Anterior cingulate cortex (tissue), 58 donors: ENCODE measurements around the gene PODN.

Source experiments
- DNase-seq, 58 donors: peaks; one replicate each; lab custom pipeline; 2025; lab: John Stamatoyannopoulos, UW

PODN gene

DNA sequence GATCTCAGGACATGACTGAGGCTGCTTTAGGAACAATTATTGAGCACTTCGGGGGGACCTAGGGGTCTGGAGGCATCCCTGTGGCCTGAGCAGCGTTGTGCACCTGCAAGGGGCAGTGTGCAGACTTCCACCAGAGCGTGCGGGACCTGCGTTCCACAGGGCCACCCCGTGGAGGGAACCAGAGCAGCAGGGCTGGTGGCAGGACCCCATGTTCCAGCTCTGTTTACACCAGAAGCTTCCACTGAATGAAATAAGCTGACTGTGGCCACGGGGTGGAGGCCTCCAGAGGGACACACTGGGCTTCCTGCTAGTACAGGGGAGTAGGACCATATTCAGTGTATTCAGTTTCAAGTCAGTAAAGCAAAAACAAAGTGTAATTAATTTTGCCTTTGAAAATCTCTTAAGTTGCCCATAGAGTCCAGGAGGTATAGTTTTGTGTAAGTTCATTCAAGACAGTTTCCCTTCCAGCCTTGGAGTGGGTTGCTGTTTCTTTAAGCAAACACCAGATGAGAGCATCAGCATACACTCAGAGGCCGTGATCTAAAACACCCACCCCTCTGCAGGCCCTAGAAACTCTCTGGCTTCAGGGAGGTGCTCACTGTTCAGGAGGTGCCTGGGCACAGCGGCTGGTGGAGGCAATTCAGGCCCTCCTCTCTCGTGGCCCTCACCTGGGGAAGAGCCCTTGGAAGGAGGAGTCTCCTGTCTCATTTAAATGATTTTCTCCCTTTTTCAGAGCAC lies 63.8 kb downstream of the PODN start:
- DNase-seq: no peak

DNA sequence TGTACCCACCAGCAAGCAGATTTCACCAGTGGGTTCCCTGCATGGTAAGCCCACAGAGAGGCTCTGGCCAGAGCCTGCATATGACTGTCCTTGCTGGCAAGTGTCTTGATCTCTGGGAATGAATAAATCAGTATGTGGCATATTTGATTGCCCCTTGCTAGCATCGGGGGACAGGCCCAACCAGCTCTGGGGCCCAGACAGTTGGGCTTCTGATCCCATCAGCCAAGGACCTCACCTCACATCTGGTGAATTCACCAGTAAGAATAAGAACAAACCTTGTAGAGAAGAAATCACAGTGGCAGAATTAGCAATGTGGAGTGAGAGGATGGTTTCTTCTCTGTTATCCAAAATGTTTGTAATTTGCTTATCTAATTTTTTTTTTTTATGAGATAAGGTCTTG lies 64.5 kb downstream of the PODN start:
- no peak for DNase-seq

DNA sequence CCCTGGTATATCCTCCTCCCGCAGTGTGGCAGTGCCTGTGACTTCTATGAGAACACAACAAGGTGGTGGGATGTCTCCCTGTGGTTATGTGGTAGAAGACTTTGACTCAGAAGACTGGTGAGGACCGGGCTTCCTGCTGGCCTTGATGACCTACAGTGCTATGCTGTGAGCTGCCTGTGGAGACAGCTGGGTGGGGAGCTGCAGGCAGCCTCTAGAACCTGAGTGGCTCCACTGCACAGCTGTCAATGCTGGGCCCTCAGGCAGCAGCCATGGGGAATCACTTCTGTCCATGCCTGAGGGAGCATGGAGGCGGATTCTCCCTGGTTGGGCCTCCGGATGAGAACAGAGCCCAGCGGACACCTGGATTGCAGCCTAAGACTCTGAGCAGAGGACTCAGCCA lies 65.5 kb downstream of the PODN start:
- no peak for DNase-seq

DNA sequence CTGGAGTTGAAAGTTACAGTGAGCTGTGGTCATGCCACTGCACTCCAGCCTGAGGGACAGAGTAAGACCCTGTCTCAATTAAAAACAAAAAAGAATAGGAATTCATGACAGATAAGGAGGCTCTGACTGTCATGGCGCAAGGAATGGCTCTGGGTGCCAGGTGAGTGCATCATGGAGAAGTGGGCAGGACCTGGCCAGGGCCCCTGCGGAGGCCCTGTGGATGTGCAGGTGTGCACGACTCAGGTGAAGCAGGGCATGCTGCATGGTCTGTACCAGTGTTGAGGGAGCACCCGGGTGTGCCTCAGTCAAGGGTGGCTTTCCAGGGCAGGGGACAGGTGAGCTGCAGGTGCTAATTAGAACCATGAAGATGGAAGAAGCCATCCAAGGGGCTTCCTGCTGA lies 66.4 kb downstream of the PODN start:
- DNase-seq: no peak

DNA sequence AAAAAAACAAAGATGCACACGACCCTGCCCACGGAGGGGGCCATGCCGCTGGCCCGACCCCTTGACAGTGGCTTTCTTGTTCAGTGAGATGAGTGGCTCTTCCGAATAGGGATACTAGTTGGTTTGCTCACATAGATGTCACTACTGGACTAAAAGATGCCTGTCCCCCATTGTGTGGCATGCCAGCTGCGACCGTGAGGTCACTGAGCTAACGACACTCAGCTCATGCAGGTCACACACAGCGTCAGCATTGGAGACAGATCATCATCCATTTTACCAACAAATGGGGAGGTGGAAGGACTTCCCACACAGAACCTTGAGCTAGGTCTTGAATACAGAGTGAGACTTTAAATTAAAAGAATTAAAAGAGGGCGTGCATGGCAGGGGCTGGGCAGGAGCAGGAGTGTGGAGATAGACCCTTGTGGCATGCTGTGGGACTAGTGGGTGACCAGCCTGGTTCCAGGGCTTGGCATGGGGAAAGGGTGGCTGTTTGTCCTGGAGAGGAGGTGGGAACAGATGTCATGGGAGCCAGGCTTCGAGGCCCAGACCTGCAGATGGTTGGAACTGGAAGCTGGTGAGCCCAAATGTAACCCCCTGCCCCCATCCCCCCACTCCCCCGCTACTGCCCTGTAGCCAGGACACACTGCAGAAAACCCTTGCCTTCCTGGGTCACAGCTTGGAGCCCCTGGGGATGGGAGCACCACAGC lies 68.0 kb downstream of the PODN start:
- no peak for DNase-seq

DNA sequence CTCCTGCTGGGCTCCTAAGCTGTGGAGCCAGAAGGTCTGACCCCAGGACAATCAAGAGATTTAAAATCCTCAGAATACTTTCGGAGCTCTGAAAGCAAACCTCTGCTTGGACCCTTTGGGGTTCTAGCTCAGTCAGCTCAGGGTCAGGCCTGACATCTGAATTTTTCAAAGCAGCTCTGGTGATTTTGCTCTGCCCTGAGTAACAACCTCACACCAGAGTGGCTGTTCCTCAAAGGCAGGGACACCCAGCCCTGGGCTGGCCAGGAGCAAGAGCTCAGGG lies 68.5 kb downstream of the PODN start:
- no peak for DNase-seq

DNA sequence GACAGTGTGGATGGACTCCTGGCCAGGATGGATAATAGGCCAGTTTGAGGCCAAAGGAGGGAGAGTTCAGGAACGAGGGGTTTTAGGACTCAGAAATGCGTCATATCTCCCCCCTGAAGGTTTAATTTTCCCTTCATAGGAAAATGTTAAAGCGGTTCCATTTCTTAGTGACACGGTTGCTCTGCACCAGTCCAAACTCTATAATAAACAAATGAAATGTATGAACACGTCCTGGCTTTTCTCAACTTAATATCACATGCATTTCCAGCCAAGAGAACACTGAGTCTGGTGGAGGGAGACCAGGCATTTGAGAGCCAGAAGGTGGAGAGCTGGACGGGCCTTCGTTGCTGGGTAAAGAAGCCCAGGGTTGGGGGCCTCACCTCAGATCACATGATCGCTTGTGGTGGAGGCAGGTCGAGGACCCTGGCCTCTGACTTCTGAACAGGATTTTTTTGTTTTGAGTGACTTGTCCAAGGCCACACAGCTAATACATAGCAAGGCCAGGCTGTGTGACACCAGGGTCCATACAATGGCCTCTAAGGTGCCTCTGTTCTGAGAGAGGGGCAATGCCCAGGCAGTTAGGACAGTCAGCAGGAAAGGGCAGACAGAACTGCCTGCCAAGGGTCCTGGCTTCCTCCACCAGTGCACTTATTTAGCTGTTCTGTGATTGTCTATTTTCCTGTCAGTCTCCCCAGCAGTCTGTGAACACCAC lies 69.0 kb downstream of the PODN start:
- DNase-seq: no peak

DNA sequence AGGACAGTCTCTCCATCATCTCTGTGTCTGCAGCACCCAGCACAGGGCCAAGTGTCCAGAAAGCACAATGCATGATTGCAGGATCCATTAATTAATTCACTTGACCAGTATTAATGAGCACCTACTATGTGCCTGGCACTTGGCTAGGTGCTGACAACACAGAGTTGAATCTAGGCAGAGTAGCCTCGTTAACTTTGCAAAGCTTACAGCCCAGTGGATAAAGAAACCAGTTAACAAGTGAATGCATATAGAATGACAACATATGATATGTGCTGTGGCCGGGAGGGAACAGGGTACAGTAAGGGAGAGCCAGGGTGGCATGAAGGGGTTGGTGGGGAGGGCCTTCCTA lies 69.6 kb downstream of the PODN start:
- no peak for DNase-seq

DNA sequence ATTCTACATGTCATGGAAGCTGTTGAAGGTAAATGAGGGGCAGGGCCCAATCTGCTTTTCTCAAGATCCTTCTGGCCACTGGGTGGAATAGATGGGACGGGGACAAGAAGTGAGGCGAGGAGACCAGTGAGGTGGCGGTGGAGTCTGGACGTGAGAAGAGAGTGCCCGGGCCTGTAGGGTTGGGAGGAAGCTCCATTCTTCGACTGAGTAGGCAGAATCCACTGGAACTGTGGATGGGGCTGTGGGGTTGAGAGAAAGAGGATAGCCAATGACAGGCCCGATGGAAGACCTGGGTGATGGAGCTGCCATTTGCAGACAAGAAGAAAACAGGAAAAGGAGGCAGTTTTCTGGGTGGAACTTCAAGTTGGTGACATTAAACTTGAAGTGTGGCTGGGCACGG lies 70.2 kb downstream of the PODN start:
- no peak for DNase-seq

DNA sequence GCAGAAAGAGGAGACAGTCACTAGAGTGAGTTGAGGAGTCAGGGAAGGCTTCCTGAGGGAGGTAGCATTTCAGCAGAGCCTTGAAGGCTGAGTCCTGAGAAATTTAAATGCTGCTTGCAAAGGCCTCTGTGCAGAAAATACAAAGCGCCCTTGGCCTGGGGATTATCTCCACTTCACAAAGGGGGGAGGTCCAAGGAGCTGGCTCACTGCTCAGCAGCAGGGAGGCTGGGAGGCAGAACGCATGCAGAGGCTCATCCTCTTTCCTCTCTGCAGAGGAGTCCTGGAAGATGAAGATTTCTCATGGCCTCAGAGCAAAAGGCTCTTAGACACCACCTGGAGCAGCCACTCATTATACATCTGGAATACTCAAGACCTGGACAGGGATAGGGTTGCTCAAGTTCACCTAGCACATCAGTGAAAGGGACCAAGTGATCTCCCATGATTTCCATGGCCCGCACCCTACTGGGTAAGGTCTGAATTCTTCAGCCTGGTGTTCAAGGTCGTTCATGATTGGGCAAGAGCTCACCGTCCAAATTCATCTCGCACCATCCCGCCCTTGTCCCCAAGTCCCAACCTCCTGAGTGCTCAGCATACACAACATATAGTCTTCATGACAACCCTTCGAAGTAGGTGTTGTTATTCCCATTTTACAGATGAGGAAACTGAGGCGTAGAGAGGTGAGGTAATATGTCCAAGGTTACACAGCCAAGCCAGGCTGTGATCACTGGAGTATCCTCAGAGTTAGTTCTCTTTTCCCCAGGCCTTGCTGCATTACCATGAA lies 71.4 kb downstream of the PODN start:
- DNase-seq: no peak

DNA sequence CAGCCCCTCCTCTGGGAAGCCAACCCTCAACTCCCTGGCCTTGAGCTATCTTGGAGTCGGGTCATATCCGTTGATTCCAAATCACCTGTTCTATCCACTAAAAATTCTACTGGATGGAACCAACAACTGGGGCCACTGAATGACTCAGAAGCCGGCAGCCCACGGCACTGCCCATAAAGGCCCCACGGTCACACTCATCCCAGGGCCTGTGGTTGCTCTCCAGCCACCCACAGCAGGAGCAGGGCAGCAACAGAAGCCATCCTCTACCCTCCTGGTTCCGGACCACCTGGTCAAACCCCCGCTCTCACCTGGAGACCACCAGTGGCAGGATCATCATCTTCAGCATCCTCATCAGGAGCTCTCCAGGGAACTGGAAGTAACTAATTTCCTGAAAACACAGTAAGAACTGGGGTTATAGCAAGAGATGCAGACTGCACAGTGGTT lies 72.1 kb downstream of the PODN start:
- no peak for DNase-seq
